SK-N-SH (cell line): ENCODE measurements around the gene FAM240B. TPM values are rescaled to one million over a fixed set of nuclear protein-coding genes. Genes with fewer than 3 reads are reported as not detected.

ENCODE experiments used
- CTCF ChIA-PET: fragments of 300-600, 350-600 bp; formaldehyde crosslinking; extraction: SDS; loops from one replicate; lab custom pipeline; 2021; lab: Yijun Ruan, JAX
- POLR2A ChIA-PET: fragments of 350-600 bp; sonication (Branson Sonifier 250); formaldehyde crosslinking; extraction: SDS; loops from one replicate; lab custom pipeline; 2020; ENCODE audit warnings: antibody characterized with exemption, inconsistent platforms; lab: Yijun Ruan, JAX
- DNase-seq: peaks from one replicate; pipeline ENCODE4 v3.0.0; 2012
- H2AFZ ChIP-seq: fragments of 200-600 bp; sonication (generic); 2 replicates; pipeline ENCODE4 v1.8.1; 2016; ENCODE audit warnings: antibody characterized with exemption, mild to moderate bottlenecking, low read depth
- H3F3A ChIP-seq: fragments of 200-600 bp; sonication (generic); replicated peaks from 2 replicates; pipeline ENCODE3; 2016; ENCODE audit warnings: antibody characterized with exemption, mild to moderate bottlenecking; ENCODE audit not compliant: insufficient read depth
- H3K27ac ChIP-seq, 2 experiments: fragments of 200-500 bp in 1 of 2; fragments of 200-600 bp in 1 of 2; sonication (Bioruptor generic) in 1 of 2; sonication (generic), shearing (Covaris generic) in 1 of 2; 2 replicates each; pipeline versions ENCODE4 v1.5.1 to v1.6.1; 2014 to 2016; ENCODE audit warnings: low read depth in 2 of 2, inconsistent platforms in 1 of 2, low read length in 1 of 2, mild to moderate bottlenecking in 1 of 2, mixed read lengths in 1 of 2
- H3K27me3 ChIP-seq: fragments of 200-600 bp; sonication (generic), shearing (Covaris generic); 2 replicates; pipeline ENCODE4 v1.6.1; 2016; ENCODE audit warnings: mixed run types; ENCODE audit not compliant: insufficient read depth
- H3K36me3 ChIP-seq, 2 experiments: fragments of 200-500 bp in 1 of 2; fragments of 200-600 bp in 1 of 2; sonication (Bioruptor generic) in 1 of 2; sonication (generic) in 1 of 2; replicated peaks in 1 of 2; 2 replicates each; pipeline versions ENCODE3 to v1.5.1; 2014 to 2016; ENCODE audit warnings: low read length in 1 of 2, mild to moderate bottlenecking in 1 of 2; ENCODE audit not compliant: insufficient read depth in 2 of 2, control insufficient read depth in 1 of 2
- H3K4me1 ChIP-seq, 2 experiments: fragments of 200-500 bp in 1 of 2; fragments of 200-600 bp in 1 of 2; sonication (Bioruptor generic) in 1 of 2; sonication (generic), shearing (Covaris generic) in 1 of 2; 2 replicates each; pipeline versions ENCODE4 v1.5.1 to v1.6.1; 2014 to 2016; ENCODE audit warnings: low read depth in 1 of 2, low read length in 1 of 2, mixed run types in 1 of 2; ENCODE audit not compliant: insufficient read depth in 2 of 2, control insufficient read depth in 1 of 2
- H3K4me2 ChIP-seq: fragments of 200-600 bp; sonication (generic), shearing (Covaris generic); 2 replicates; pipeline ENCODE4 v1.6.1; 2017; ENCODE audit warnings: mixed run types
- H3K4me3 ChIP-seq, 2 experiments: fragments of 200-500 bp in 1 of 2; fragments of 200-600 bp in 1 of 2; sonication (Bioruptor generic) in 1 of 2; sonication (generic), shearing (Covaris generic) in 1 of 2; 2 replicates each; pipeline versions ENCODE4 v1.5.1 to v1.8.1; 2014 to 2016; ENCODE audit warnings: low read depth in 2 of 2, inconsistent platforms in 1 of 2, low read length in 1 of 2, mild to moderate bottlenecking in 1 of 2, mixed read lengths in 1 of 2, moderate library complexity in 1 of 2
- H3K79me2 ChIP-seq: fragments of 200-600 bp; sonication (generic); 2 replicates; pipeline ENCODE4 v1.8.1; 2017; ENCODE audit warnings: mild to moderate bottlenecking; ENCODE audit not compliant: insufficient read depth
- H3K9ac ChIP-seq: fragments of 200-600 bp; sonication (generic); 2 replicates; pipeline ENCODE4 v1.6.1; 2017; ENCODE audit warnings: mixed run types
- H3K9me2 ChIP-seq: fragments of 200-600 bp; sonication (generic); 2 replicates; pipeline ENCODE4 v1.6.1; 2017; ENCODE audit warnings: mixed run types
- H3K9me3 ChIP-seq: fragments of 200-600 bp; sonication (generic); 2 replicates; pipeline ENCODE4 v1.6.1; 2017; ENCODE audit warnings: mixed run types, mild to moderate bottlenecking, moderate library complexity
- H4K20me1 ChIP-seq: fragments of 200-600 bp; sonication (generic); 2 replicates; pipeline ENCODE4 v1.6.1; 2017; ENCODE audit warnings: mild to moderate bottlenecking, mixed run types; ENCODE audit not compliant: insufficient read depth
- CHD2 ChIP-seq: fragments of 150-350 bp; IDR thresholded peaks from 2 replicates; pipeline ENCODE4 v1.6.1; 2018; ENCODE audit warnings: low read length; ENCODE audit not compliant: partially characterized antibody
- CTCF ChIP-seq: fragments of 200-600 bp; sonication (generic); IDR thresholded peaks from 2 replicates; pipeline ENCODE4 v1.6.1; 2017; ENCODE audit warnings: antibody characterized with exemption, mild to moderate bottlenecking, moderate library complexity
- FOXJ3 ChIP-seq: sonication (generic); formaldehyde crosslinking; IDR thresholded peaks from 2 replicates; pipeline ENCODE4 v1.5.1; 2020; ENCODE audit warnings: mild to moderate bottlenecking, missing genetic modification reagents
- FOXM1 ChIP-seq: IDR thresholded peaks from 2 replicates; pipeline ENCODE4 v1.4.0; 2012; ENCODE audit warnings: low read depth, mild to moderate bottlenecking
- GATA2 ChIP-seq: sonication (generic); formaldehyde crosslinking; IDR thresholded peaks from 2 replicates; pipeline ENCODE4 v1.5.0; 2020; ENCODE audit warnings: mild to moderate bottlenecking, missing genetic modification reagents
- JUND ChIP-seq: IDR thresholded peaks from 2 replicates; pipeline ENCODE4 v1.4.0; 2012
- MEF2A ChIP-seq: IDR thresholded peaks from 2 replicates; pipeline ENCODE4 v1.4.0; 2012; ENCODE audit warnings: low read depth, borderline replicate concordance
- PBX3 ChIP-seq: IDR thresholded peaks from 2 replicates; pipeline ENCODE4; 2012
- POLR2AphosphoS5 ChIP-seq: IDR thresholded peaks from 2 replicates; pipeline ENCODE4 v1.6.1; 2012; ENCODE audit warnings: low read depth, low read length
- RCOR1 ChIP-seq: fragments of 150-350 bp; IDR thresholded peaks from 2 replicates; pipeline ENCODE4 v1.6.1; 2017; ENCODE audit warnings: antibody characterized with exemption, low read length
- RXRA ChIP-seq: IDR thresholded peaks from 2 replicates; pipeline ENCODE4 v1.4.0; 2012; ENCODE audit warnings: low read depth, mild to moderate bottlenecking, borderline replicate concordance
- SIN3A ChIP-seq: IDR thresholded peaks from 2 replicates; pipeline ENCODE4 v1.6.1; 2012; ENCODE audit warnings: low read depth, mild to moderate bottlenecking, low read length, moderate library complexity, borderline replicate concordance
- USF2 ChIP-seq: fragments of 150-350 bp; IDR thresholded peaks from 2 replicates; pipeline ENCODE4 v1.6.1; 2017; ENCODE audit warnings: antibody characterized with exemption, low read length, low read depth, borderline replicate concordance
- ZBTB33 ChIP-seq: IDR thresholded peaks from 2 replicates; pipeline ENCODE4 v1.4.0; 2012; ENCODE audit warnings: low read depth, borderline replicate concordance
- WGBS: methylation state at CpG from one replicate; pipeline ENCODE4 v1.1.6; 2017; ENCODE audit warnings: low lambda C conversion rate; 5-methylcytosine and 5-hydroxymethylcytosine counted together
- polyA plus RNA-seq, 3 experiments: library from polyadenylated mRNA; depleted of rRNA; stranded (reverse); fragments of >200 nt; gene quantifications; 2 replicates each; pipeline ENCODE4 v1.2.3, GENCODE V29; 2012

Gene FAM240B
- polyA plus RNA-seq, 1 of the 3 experiments (the other 2 are of a cell fraction) = not detected

- Histone ChIP-seq H3K4me2 (no peak overlapping the region), H3K9me3 (no peaks in the 10 kb centered on the region), H3K4me1 (no peaks in the 10 kb centered on the region), H3K9me2 (no peaks in the 10 kb centered on the region)
- TF ChIP-seq GATA2 (CRISPR knock-in tag) (no peak), FOXJ3 (CRISPR knock-in tag) (no peak), PBX3 (no peak), USF2 (no peak), CHD2 (no peak), JUND (no peak), RCOR1 (no peak), ZBTB33 (no peak), CTCF (no peak), RXRA (no peak), SIN3A (no peak), POLR2AphosphoS5 (no peak), MEF2A (no peak), FOXM1 (no peak)
- TF ChIP-seq, all 33 proteins: peak for 0
- Histone ChIP-seq H3K79me2 (no peaks in the 10 kb centered on the region), H3K4me3 (no peak overlapping the region), H4K20me1 (no peaks in the 10 kb centered on the region), H3F3A (no peaks in the 10 kb centered on the region), H3K27me3 (no peaks in the 10 kb centered on the region), H3K27ac (no peak overlapping the region), H3K36me3 (no peaks in the 10 kb centered on the region), H2AFZ (no peak overlapping the region), H3K9ac (no peak overlapping the region)
- no peak for DNase-seq
- WGBS = 28% methylated on average over 2 of the region's 2 CpGs
- CTCF ChIA-PET = no interaction called here
- POLR2A ChIA-PET = no interaction called here
Measured at GRCh38 chr9:38675831-38676230, 44.1 kb downstream of the FAM240B start.
